SK-N-SH (cell line): Measurements from ENCODE around the gene ZNF593OS. TPM values are rescaled to one million over a fixed set of nuclear protein-coding genes. Genes with fewer than 3 reads are reported as not detected.

Experiments used
- CTCF ChIA-PET: fragments of 300-600, 350-600 bp; formaldehyde crosslinking; extraction: SDS; loops from one replicate; lab custom pipeline; 2021; lab: Yijun Ruan, JAX
- POLR2A ChIA-PET: fragments of 350-600 bp; sonication (Branson Sonifier 250); formaldehyde crosslinking; extraction: SDS; loops from one replicate; lab custom pipeline; 2020; ENCODE audit warnings: antibody characterized with exemption, inconsistent platforms; lab: Yijun Ruan, JAX
- DNase-seq: peaks from one replicate; pipeline ENCODE4 v3.0.0; 2012
- H2AFZ ChIP-seq: fragments of 200-600 bp; sonication (generic); 2 replicates; pipeline ENCODE4 v1.8.1; 2016; ENCODE audit warnings: antibody characterized with exemption, mild to moderate bottlenecking, low read depth
- H3F3A ChIP-seq: fragments of 200-600 bp; sonication (generic); replicated peaks from 2 replicates; pipeline ENCODE3; 2016; ENCODE audit warnings: antibody characterized with exemption, mild to moderate bottlenecking; ENCODE audit not compliant: insufficient read depth
- H3K27ac ChIP-seq, 2 experiments: fragments of 200-500 bp in 1 of 2; fragments of 200-600 bp in 1 of 2; sonication (Bioruptor generic) in 1 of 2; sonication (generic), shearing (Covaris generic) in 1 of 2; 2 replicates each; pipeline versions ENCODE4 v1.5.1 to v1.6.1; 2014 to 2016; ENCODE audit warnings: low read depth in 2 of 2, inconsistent platforms in 1 of 2, low read length in 1 of 2, mild to moderate bottlenecking in 1 of 2, mixed read lengths in 1 of 2
- H3K27me3 ChIP-seq: fragments of 200-600 bp; sonication (generic), shearing (Covaris generic); 2 replicates; pipeline ENCODE4 v1.6.1; 2016; ENCODE audit warnings: mixed run types; ENCODE audit not compliant: insufficient read depth
- H3K36me3 ChIP-seq, 2 experiments: fragments of 200-500 bp in 1 of 2; fragments of 200-600 bp in 1 of 2; sonication (Bioruptor generic) in 1 of 2; sonication (generic) in 1 of 2; replicated peaks in 1 of 2; 2 replicates each; pipeline versions ENCODE3 to v1.5.1; 2014 to 2016; ENCODE audit warnings: low read length in 1 of 2, mild to moderate bottlenecking in 1 of 2; ENCODE audit not compliant: insufficient read depth in 2 of 2, control insufficient read depth in 1 of 2
- H3K4me1 ChIP-seq, 2 experiments: fragments of 200-500 bp in 1 of 2; fragments of 200-600 bp in 1 of 2; sonication (Bioruptor generic) in 1 of 2; sonication (generic), shearing (Covaris generic) in 1 of 2; 2 replicates each; pipeline versions ENCODE4 v1.5.1 to v1.6.1; 2014 to 2016; ENCODE audit warnings: low read depth in 1 of 2, low read length in 1 of 2, mixed run types in 1 of 2; ENCODE audit not compliant: insufficient read depth in 2 of 2, control insufficient read depth in 1 of 2
- H3K4me2 ChIP-seq: fragments of 200-600 bp; sonication (generic), shearing (Covaris generic); 2 replicates; pipeline ENCODE4 v1.6.1; 2017; ENCODE audit warnings: mixed run types
- H3K4me3 ChIP-seq, 2 experiments: fragments of 200-500 bp in 1 of 2; fragments of 200-600 bp in 1 of 2; sonication (Bioruptor generic) in 1 of 2; sonication (generic), shearing (Covaris generic) in 1 of 2; 2 replicates each; pipeline versions ENCODE4 v1.5.1 to v1.8.1; 2014 to 2016; ENCODE audit warnings: low read depth in 2 of 2, inconsistent platforms in 1 of 2, low read length in 1 of 2, mild to moderate bottlenecking in 1 of 2, mixed read lengths in 1 of 2, moderate library complexity in 1 of 2
- H3K79me2 ChIP-seq: fragments of 200-600 bp; sonication (generic); 2 replicates; pipeline ENCODE4 v1.8.1; 2017; ENCODE audit warnings: mild to moderate bottlenecking; ENCODE audit not compliant: insufficient read depth
- H3K9ac ChIP-seq: fragments of 200-600 bp; sonication (generic); 2 replicates; pipeline ENCODE4 v1.6.1; 2017; ENCODE audit warnings: mixed run types
- H3K9me2 ChIP-seq: fragments of 200-600 bp; sonication (generic); 2 replicates; pipeline ENCODE4 v1.6.1; 2017; ENCODE audit warnings: mixed run types
- H3K9me3 ChIP-seq: fragments of 200-600 bp; sonication (generic); 2 replicates; pipeline ENCODE4 v1.6.1; 2017; ENCODE audit warnings: mixed run types, mild to moderate bottlenecking, moderate library complexity
- H4K20me1 ChIP-seq: fragments of 200-600 bp; sonication (generic); 2 replicates; pipeline ENCODE4 v1.6.1; 2017; ENCODE audit warnings: mild to moderate bottlenecking, mixed run types; ENCODE audit not compliant: insufficient read depth
- ELF1 ChIP-seq: IDR thresholded peaks from 2 replicates; pipeline ENCODE4 v1.4.0; 2012
- FOSL2 ChIP-seq: IDR thresholded peaks from 2 replicates; pipeline ENCODE4 v1.4.0; 2012; ENCODE audit warnings: low read depth, mild to moderate bottlenecking, moderate library complexity, borderline replicate concordance
- FOXM1 ChIP-seq: IDR thresholded peaks from 2 replicates; pipeline ENCODE4 v1.4.0; 2012; ENCODE audit warnings: low read depth, mild to moderate bottlenecking
- GATA2 ChIP-seq: sonication (generic); formaldehyde crosslinking; IDR thresholded peaks from 2 replicates; pipeline ENCODE4 v1.5.0; 2020; ENCODE audit warnings: mild to moderate bottlenecking, missing genetic modification reagents
- MEF2A ChIP-seq: IDR thresholded peaks from 2 replicates; pipeline ENCODE4 v1.4.0; 2012; ENCODE audit warnings: low read depth, borderline replicate concordance
- POLR2AphosphoS5 ChIP-seq: IDR thresholded peaks from 2 replicates; pipeline ENCODE4 v1.6.1; 2012; ENCODE audit warnings: low read depth, low read length
- RAD21 ChIP-seq: IDR thresholded peaks from 2 replicates; pipeline ENCODE4 v1.6.1; 2012; ENCODE audit warnings: mild to moderate bottlenecking, low read length
- RXRA ChIP-seq: IDR thresholded peaks from 2 replicates; pipeline ENCODE4 v1.4.0; 2012; ENCODE audit warnings: low read depth, mild to moderate bottlenecking, borderline replicate concordance
- SIN3A ChIP-seq: IDR thresholded peaks from 2 replicates; pipeline ENCODE4 v1.6.1; 2012; ENCODE audit warnings: low read depth, mild to moderate bottlenecking, low read length, moderate library complexity, borderline replicate concordance
- SMC3 ChIP-seq: IDR thresholded peaks from 2 replicates; pipeline ENCODE4 v1.6.1; 2012; ENCODE audit warnings: low read depth, low read length, improper control_type of control experiment
- TEAD4 ChIP-seq: IDR thresholded peaks from 2 replicates; pipeline ENCODE4 v1.4.0; 2012; ENCODE audit warnings: mild to moderate bottlenecking, borderline replicate concordance; ENCODE audit not compliant: insufficient read depth
- YY1 ChIP-seq: IDR thresholded peaks from 2 replicates; pipeline ENCODE4 v1.4.0; 2012; ENCODE audit warnings: low read depth, mild to moderate bottlenecking
- WGBS: methylation state at CpG from one replicate; pipeline ENCODE4 v1.1.6; 2017; ENCODE audit warnings: low lambda C conversion rate; 5-methylcytosine and 5-hydroxymethylcytosine counted together
- polyA plus RNA-seq, 3 experiments: library from polyadenylated mRNA; depleted of rRNA; stranded (reverse); fragments of >200 nt; gene quantifications; 2 replicates each; pipeline ENCODE4 v1.2.3, GENCODE V29; 2012
- TF ChIP-seq, protein P1 (sequence below): fragments of 150-350 bp; IDR thresholded peaks from 2 replicates; pipeline ENCODE4 v1.6.1; 2017; ENCODE audit warnings: antibody characterized with exemption, low read length, low read depth, borderline replicate concordance
- TF ChIP-seq, protein P2 (sequence below): IDR thresholded peaks from 2 replicates; pipeline ENCODE4 v1.4.0; 2012; ENCODE audit warnings: low read depth, borderline replicate concordance
- TF ChIP-seq, protein P3 (sequence below): IDR thresholded peaks from 2 replicates; pipeline ENCODE4; 2012
- TF ChIP-seq, protein P4 (sequence below): fragments of 150-350 bp; IDR thresholded peaks from 2 replicates; pipeline ENCODE4 v1.6.1; 2016; ENCODE audit warnings: mild to moderate bottlenecking, low read depth, low read length

Gene ZNF593OS
- polyA plus RNA-seq, 1 of the 3 experiments (the other 2 are of a cell fraction): not detected

DNA sequence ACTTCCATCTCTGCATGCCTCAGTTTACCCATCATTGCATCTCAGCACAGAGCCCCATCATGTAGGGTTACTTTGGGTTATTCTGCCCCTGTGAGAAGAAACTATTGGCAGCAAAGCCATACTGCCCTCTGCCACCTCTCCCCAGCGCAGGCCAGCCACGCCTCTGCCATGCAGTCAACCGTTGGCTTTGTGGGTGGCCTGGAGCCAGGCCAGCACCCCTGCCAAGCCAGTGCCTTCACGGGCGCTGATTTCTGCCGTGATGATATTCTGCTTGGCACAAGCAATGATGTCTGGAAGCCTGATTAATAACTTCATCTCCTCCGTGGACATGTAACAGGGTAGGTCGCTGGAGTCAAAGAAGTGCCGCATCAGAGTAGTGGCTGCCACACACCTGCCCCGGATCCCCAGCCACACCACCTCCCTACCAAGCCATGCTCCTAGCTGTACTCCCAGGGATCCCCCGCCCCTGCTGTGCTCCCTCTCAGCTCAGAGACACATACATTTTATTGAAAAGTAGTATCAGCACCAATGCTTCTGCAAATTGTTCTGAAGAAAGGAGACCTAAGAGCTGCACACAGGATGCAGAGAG, 47.4 kb upstream of the ZNF593OS start:
- CTCF ChIA-PET: no interaction called here

DNA sequence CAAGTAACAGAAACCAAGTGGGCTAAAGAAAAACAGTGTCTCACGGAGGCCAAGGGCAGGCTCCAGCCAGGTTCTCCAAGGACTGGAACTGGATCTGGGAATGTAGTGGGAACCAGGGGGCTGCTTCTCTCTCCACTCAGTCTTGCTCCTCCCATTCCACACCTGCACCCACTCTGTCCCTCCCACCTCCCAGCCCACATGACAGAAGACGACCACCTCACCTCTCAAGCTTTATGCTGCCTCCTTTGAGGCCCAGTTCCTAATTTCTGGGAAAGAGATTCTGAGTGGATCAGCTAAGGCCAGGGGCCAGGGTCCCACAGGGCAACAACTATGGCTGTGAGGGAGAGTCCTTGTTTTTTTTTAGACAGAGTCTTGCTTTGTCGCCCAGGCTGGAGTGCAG, 43.6 kb upstream of the ZNF593OS start:
- ChIA-PET CTCF (no interaction called here), POLR2A (interaction anchor here (0.6 kb wide), 1 partner anchor 16 kb away, joined by 3 read pairs; no protein-coding TSS in a partner anchor)
- H3F3A ChIP-seq: no peaks in the 10 kb centered on the region
- no peak for DNase-seq
- no peak overlapping the region for H3K9ac ChIP-seq
- H3K79me2 ChIP-seq: no peaks in the 10 kb centered on the region
- no peak overlapping the region for H3K27ac ChIP-seq
- 32% methylated on average over 3 of the region's 3 CpGs for WGBS
- no peaks in the 10 kb centered on the region; a peak in 1 of 4 replicates for H3K4me1 ChIP-seq
- no peak overlapping the region for H3K4me3 ChIP-seq
- H3K9me2 ChIP-seq: no peaks in the 10 kb centered on the region
- no peaks in the 10 kb centered on the region; the same call in 1 of the 2 replicates for H3K27me3 ChIP-seq
- no peaks in the 10 kb centered on the region for H3K9me3 ChIP-seq
- H2AFZ ChIP-seq: no peak overlapping the region
- no peaks in the 10 kb centered on the region for H3K36me3 ChIP-seq
- TF ChIP-seq SIN3A (no peak), FOXM1 (no peak), SMC3 (no peak), YY1 (no peak), TEAD4 (no peak), RAD21 (no peak), MEF2A (no peak), RXRA (no peak)
- TF ChIP-seq, protein P1, sequence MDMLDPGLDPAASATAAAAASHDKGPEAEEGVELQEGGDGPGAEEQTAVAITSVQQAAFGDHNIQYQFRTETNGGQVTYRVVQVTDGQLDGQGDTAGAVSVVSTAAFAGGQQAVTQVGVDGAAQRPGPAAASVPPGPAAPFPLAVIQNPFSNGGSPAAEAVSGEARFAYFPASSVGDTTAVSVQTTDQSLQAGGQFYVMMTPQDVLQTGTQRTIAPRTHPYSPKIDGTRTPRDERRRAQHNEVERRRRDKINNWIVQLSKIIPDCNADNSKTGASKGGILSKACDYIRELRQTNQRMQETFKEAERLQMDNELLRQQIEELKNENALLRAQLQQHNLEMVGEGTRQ: no peak
- TF ChIP-seq, protein P2, sequence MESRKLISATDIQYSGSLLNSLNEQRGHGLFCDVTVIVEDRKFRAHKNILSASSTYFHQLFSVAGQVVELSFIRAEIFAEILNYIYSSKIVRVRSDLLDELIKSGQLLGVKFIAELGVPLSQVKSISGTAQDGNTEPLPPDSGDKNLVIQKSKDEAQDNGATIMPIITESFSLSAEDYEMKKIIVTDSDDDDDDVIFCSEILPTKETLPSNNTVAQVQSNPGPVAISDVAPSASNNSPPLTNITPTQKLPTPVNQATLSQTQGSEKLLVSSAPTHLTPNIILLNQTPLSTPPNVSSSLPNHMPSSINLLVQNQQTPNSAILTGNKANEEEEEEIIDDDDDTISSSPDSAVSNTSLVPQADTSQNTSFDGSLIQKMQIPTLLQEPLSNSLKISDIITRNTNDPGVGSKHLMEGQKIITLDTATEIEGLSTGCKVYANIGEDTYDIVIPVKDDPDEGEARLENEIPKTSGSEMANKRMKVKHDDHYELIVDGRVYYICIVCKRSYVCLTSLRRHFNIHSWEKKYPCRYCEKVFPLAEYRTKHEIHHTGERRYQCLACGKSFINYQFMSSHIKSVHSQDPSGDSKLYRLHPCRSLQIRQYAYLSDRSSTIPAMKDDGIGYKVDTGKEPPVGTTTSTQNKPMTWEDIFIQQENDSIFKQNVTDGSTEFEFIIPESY: no peak
- TF ChIP-seq, all 33 proteins: peak for 0
- Histone ChIP-seq H4K20me1 (no peaks in the 10 kb centered on the region), H3K4me2 (no peak overlapping the region)

More for the DNA sequence above, 47.4 kb upstream of the ZNF593OS start:
- Histone ChIP-seq H3K79me2 (no peaks in the 10 kb centered on the region), H3K9me2 (no peaks in the 10 kb centered on the region), H3K4me2 (no peak overlapping the region), H4K20me1 (no peaks in the 10 kb centered on the region), H2AFZ (no peak overlapping the region), H3K36me3 (no peaks in the 10 kb centered on the region), H3K4me3 (no peak overlapping the region), H3K9ac (no peak overlapping the region), H3F3A (no peaks in the 10 kb centered on the region), H3K9me3 (no peaks in the 10 kb centered on the region), H3K27ac (no peak overlapping the region), H3K4me1 (no peaks in the 10 kb centered on the region; a peak in 1 of 4 replicates)
- 62% methylated on average over 8 of the region's 11 CpGs for WGBS
- POLR2A ChIA-PET: no interaction called here
- DNase-seq: no peak
- TF ChIP-seq SMC3: no peak
- TF ChIP-seq, protein P3, sequence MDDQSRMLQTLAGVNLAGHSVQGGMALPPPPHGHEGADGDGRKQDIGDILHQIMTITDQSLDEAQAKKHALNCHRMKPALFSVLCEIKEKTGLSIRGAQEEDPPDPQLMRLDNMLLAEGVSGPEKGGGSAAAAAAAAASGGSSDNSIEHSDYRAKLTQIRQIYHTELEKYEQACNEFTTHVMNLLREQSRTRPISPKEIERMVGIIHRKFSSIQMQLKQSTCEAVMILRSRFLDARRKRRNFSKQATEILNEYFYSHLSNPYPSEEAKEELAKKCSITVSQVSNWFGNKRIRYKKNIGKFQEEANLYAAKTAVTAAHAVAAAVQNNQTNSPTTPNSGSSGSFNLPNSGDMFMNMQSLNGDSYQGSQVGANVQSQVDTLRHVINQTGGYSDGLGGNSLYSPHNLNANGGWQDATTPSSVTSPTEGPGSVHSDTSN: no peak
- TF ChIP-seq POLR2AphosphoS5: no peak
- TF ChIP-seq, protein P4, sequence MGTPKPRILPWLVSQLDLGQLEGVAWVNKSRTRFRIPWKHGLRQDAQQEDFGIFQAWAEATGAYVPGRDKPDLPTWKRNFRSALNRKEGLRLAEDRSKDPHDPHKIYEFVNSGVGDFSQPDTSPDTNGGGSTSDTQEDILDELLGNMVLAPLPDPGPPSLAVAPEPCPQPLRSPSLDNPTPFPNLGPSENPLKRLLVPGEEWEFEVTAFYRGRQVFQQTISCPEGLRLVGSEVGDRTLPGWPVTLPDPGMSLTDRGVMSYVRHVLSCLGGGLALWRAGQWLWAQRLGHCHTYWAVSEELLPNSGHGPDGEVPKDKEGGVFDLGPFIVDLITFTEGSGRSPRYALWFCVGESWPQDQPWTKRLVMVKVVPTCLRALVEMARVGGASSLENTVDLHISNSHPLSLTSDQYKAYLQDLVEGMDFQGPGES: no peak
- no peak for TF ChIP-seq ELF1
- no peak for TF ChIP-seq MEF2A
- TF ChIP-seq GATA2 (CRISPR knock-in tag): no peak
- TF ChIP-seq FOSL2: no peak
- no peak for TF ChIP-seq RXRA
- TF ChIP-seq, all 33 proteins: peak for 0
- H3K27me3 ChIP-seq: no peaks in the 10 kb centered on the region; the same call in 1 of the 2 replicates
